HUES64 (cell line): ENCODE data around the gene LRRFIP1.
A peak's percentile ranks its signal among the peaks of the same experiment; 100 is the strongest.
"Not testable (repeated sequence)": the region's sequence is repeated elsewhere in the genome, so short reads cannot be mapped to it uniquely, and the experiment has no call there.

ENCODE experiments used
- H3K27ac ChIP-seq: 2 replicates; pipeline ENCODE4 v1.7.0; 2013; ENCODE audit warnings: low read depth, low read length, inconsistent platforms
- H3K27me3 ChIP-seq: 2 replicates; pipeline ENCODE4 v1.6.1; 2013; ENCODE audit warnings: mild to moderate bottlenecking, low read length; ENCODE audit not compliant: insufficient read depth
- H3K36me3 ChIP-seq: 2 replicates; pipeline ENCODE4 v1.6.1; 2013; ENCODE audit warnings: mild to moderate bottlenecking, low read length; ENCODE audit not compliant: insufficient read depth
- H3K4me1 ChIP-seq: 2 replicates; pipeline ENCODE4 v1.6.1; 2013; ENCODE audit warnings: mild to moderate bottlenecking, low read length, moderate library complexity; ENCODE audit not compliant: insufficient read depth
- H3K4me3 ChIP-seq: 2 replicates; pipeline ENCODE4 v1.5.1; 2013; ENCODE audit warnings: mild to moderate bottlenecking, low read length, moderate library complexity
- H3K9ac ChIP-seq: 2 replicates; pipeline ENCODE4 v1.6.1; 2013; ENCODE audit warnings: mild to moderate bottlenecking, low read depth, low read length
- H3K9me3 ChIP-seq: 2 replicates; pipeline ENCODE4 v1.6.1; 2013; ENCODE audit warnings: low read depth, low read length; ENCODE audit not compliant: insufficient read depth
- WGBS: fragments of 150-250, 120-280 bp; methylation state at CpG from one replicate; pipeline ENCODE4 v1.1.7; 2013; ENCODE audit warnings: missing lambda C conversion rate; 5-methylcytosine and 5-hydroxymethylcytosine counted together

The LRRFIP1 gene

DNA sequence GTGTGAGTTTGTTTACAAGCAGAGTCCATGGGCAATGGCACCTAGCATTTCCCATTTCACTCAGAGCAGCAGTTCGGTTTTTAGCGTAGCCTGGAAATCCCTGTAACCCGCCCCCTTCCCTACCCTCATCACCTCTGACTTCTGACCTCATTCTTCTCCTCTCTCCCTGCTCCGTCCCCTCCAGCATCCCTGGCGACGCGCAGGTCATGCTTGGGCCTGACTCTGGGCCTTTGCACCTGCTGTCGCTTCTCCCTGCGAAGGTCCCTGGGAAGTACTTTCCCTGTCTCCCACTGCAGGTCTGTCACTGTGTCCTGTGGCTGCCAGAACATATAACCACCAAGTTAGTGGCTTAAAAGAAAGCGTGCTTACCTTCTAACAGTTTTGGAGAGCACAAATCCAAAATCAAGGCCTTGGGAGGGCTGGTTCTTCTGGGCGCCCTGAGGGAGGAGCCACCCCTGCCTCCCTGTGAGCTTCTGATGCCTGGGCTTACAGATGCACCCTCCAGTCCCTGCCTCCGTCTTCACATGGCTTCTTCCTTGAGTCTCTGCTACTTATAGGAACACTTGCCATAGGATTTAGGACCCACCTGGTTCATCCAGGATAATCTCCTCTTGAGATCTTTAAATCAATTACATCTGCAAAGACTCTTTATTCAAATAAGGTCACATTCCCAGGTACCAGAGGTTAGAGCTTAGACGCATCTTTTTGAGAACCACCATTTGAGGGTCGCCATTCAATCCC lies 28.7 kb upstream of the LRRFIP1 start:
- no peaks in the 10 kb centered on the region for H3K27me3 ChIP-seq
- no peaks in the 10 kb centered on the region for H3K9me3 ChIP-seq
- no peak overlapping the region for H3K9ac ChIP-seq
- H3K27ac ChIP-seq, result no peak overlapping the region
- WGBS, result 79% methylated on average over 14 of the region's 14 CpGs
- H3K4me1 ChIP-seq, result peaks cover 45% of the 10 kb centered on the region
- H3K36me3 ChIP-seq, result no peaks in the 10 kb centered on the region
- no peak overlapping the region for H3K4me3 ChIP-seq

DNA sequence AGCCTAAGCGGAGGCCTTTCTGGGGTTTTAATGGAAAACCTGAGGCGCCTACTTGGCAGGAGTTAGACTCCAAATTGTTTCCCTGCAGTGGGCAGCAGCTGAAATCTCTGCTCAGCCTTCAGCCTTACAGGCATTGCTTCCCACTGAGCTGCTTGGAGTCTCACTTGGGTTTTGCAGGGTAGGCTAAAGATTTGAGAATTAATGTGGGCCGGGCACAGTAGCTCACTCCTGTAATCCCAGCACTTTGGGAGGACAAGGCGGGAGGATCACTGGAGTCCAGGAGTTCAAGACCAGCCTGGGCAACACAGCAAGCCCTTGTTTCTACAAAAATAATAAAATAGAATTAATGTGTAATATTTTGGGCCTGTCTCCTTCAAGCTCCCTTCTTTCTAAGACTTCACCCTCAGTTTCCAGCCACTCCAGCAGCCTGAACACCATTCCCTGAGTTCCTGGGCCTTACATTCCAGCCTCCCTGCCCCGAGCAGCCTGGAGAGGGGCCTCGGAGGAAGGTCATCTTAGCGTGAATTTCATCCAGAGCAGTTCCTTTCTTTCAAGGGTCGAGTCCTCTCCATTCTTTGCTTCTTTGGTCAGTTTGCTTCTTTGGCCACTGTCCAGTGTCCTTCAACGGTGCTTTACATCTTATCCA lies 27.8 kb upstream of the LRRFIP1 start:
- H3K4me3 ChIP-seq, result no peak overlapping the region

DNA sequence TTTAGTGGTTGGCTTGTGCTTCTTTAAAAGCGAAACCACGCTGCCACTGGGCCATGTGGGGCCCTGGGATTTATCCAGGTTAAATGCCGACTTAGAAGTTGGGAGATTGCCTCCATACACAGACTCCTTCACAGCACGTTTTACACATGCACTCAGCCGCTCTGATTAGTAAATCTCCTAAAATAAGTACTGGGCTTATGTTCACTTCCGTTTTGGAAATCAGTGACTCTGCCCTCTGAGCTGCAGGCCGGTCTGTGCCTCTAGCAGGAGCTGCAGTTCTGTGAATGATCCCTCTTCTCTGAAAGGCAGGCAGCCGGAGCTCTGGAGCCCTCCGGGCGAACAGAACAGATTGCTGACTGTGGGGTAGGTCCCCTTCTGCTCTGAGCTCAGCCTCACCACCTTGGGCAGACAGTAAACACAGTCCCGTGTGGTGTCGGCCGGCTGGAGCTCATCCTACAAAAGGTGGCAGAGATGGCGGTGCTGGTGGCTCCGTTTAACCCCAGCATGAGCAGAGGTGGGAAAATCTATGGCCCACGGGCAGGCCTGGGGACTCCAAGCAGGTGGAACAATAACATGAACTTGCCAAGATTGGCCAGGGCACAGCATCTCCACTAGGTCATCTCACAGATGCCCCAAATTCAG lies 27.1 kb upstream of the LRRFIP1 start:
- H3K9ac ChIP-seq, result no peak overlapping the region

More for the DNA sequence above, 27.8 kb upstream of the LRRFIP1 start:
- no peak overlapping the region for H3K9ac ChIP-seq
- no peak overlapping the region for H3K27ac ChIP-seq
- H3K9me3 ChIP-seq, result no peaks in the 10 kb centered on the region
- no peaks in the 10 kb centered on the region for H3K36me3 ChIP-seq
- 95% methylated on average over 9 of the region's 9 CpGs for WGBS
- no peaks in the 10 kb centered on the region for H3K27me3 ChIP-seq
- peaks cover 36% of the 10 kb centered on the region for H3K4me1 ChIP-seq

DNA sequence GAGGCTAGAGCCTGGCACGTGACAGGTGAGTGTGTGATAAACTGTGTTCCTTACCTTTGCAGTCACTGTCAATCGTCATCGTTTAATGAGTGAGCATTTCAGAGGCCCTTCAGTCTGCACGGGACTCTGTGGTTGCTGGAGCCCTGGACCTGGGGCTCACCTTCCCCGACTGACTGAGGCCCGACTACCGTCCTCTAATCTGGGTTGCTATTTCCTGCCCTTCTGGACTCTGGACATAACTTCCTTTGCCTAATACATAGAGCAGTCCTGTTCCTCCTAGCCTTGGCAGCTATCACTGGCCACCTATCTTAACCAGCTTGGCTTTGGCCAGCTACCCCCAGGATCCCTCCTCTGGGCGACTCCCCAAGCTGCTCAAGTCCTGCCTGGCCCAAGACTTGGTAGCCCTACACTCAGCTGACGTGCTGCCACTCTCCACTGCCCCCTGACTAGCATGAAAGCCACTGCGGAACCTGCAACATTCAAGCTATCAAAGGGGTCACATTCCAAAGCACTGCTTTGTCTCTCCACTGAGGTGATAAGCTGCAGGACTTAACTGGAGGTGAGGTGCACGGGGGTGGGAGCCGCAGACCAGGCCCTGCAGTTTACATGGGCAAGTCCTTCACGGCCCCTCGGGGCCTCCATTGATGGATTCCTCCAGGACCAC lies 25.8 kb upstream of the LRRFIP1 start:
- Histone ChIP-seq H3K27ac (no peak overlapping the region), H3K9me3 (peaks cover 13% of the 10 kb centered on the region), H3K4me3 (no peak overlapping the region), H3K27me3 (no peaks in the 10 kb centered on the region), H3K4me1 (peaks cover 27% of the 10 kb centered on the region), H3K36me3 (no peaks in the 10 kb centered on the region), H3K9ac (no peak overlapping the region)
- WGBS, result 75% methylated on average over 14 of the region's 14 CpGs

More for the DNA sequence above, 27.1 kb upstream of the LRRFIP1 start:
- 89% methylated on average over 16 of the region's 16 CpGs for WGBS
- Histone ChIP-seq H3K27me3 (no peaks in the 10 kb centered on the region), H3K4me3 (no peak overlapping the region), H3K4me1 (peaks cover 29% of the 10 kb centered on the region), H3K27ac (no peak overlapping the region), H3K9me3 (peaks cover 4% of the 10 kb centered on the region; the same call in 1 of the 2 replicates), H3K36me3 (no peaks in the 10 kb centered on the region)

DNA sequence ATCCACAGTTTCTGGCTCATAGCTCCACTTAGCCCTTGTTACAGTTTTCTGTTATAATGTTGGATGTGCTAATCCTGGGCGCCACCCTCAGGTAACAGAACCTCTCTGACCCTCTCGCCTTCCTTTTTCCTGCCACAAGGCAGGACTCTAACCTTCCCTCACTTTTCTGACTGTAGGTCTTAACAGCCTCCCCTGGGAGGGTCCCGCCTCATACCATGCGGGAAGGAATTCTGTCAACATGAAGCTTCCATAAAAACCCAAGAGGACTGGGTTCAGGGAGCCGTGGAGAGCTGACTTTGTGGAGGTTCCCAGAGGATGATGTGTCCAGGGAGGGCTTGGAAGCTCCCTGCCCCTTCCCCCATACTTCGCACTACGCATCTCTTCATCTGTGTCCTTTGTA lies 25.0 kb upstream of the LRRFIP1 start:
- Histone ChIP-seq H3K9me3 (peaks cover 14% of the 10 kb centered on the region), H3K27ac (no peak overlapping the region), H3K36me3 (no peaks in the 10 kb centered on the region), H3K9ac (no peak overlapping the region), H3K4me3 (no peak overlapping the region), H3K4me1 (peaks cover 27% of the 10 kb centered on the region), H3K27me3 (no peaks in the 10 kb centered on the region)
- 70% methylated on average over 7 of the region's 7 CpGs for WGBS

DNA sequence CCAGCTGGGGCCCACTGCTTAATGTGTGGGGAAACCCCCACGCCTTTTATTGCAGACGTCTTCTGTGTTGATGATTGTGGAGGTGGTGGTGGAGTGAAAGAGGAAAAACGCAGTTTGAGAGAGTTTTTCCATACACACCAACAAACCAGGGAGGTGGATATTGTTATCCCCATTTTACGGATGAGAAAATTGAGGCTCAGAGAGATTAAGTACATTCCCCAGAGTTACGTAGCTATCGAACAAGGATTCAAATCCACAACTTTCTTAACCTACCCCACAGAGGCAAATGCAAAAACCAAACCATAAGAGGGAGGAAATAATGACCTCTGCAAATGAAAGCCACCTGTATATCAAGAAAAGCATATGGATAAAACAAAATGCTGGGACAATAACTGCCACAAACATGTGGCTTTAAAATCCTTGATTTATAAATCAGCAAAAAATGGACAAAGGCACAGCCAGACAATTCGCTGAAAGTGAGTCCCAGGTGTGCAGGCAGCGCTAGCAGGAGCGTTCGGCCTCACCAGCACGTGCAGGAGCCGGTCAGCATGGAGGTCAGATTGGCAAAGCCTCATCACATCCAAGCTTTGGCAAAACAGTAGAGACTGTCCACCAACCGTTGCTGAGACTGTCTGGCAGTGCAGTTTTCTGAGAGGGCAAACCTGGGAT lies 24.2 kb upstream of the LRRFIP1 start:
- no peak overlapping the region for H3K4me3 ChIP-seq
- H3K9ac ChIP-seq, result no peak overlapping the region
- H3K27ac ChIP-seq, result peak overlapping the region; percentile 44; the same call in 1 of the 2 replicates
- WGBS, result 88% methylated on average over 12 of the region's 13 CpGs
- H3K4me1 ChIP-seq, result peaks cover 27% of the 10 kb centered on the region
- no peaks in the 10 kb centered on the region for H3K27me3 ChIP-seq
- peaks cover 14% of the 10 kb centered on the region for H3K9me3 ChIP-seq
- no peaks in the 10 kb centered on the region for H3K36me3 ChIP-seq

DNA sequence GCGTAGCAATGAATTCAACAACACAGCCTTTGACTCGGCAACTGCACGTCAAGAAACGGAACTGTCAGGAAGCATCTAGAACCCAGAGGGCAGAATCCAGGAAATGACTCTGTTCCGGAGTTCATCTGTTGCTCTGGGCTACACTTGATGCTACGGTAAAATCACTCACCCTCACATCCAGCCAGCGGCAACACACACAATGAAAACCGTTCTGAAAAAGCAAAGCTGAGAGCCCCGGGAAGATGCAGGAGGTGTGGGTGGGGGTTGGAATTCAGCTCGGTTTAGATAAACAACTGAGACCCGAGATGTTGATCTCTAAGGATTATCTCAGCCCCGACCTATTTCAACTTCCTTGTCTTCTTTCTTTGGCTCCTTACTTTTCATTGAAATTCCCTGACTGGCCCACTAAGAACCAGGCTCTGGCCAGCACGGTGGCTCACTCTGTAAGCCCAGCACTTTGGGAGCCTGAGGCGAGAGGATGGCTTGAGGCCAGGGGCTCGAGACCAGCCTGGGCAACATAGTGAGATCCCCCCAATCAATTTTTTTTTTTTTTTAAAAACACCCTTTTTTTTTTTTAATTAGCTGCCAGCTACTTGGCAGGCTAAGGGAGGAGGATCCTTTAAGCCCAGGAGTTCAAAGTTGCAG lies 23.5 kb upstream of the LRRFIP1 start:
- Histone ChIP-seq H3K27ac (peak overlapping the region; percentile 44; the same call in 1 of the 2 replicates), H3K36me3 (no peaks in the 10 kb centered on the region), H3K27me3 (no peaks in the 10 kb centered on the region), H3K9ac (no peak overlapping the region), H3K4me3 (no peak overlapping the region), H3K4me1 (peaks cover 27% of the 10 kb centered on the region), H3K9me3 (peaks cover 14% of the 10 kb centered on the region)
- 48% methylated on average over 15 of the region's 15 CpGs for whole genome bisulfite sequencing

DNA sequence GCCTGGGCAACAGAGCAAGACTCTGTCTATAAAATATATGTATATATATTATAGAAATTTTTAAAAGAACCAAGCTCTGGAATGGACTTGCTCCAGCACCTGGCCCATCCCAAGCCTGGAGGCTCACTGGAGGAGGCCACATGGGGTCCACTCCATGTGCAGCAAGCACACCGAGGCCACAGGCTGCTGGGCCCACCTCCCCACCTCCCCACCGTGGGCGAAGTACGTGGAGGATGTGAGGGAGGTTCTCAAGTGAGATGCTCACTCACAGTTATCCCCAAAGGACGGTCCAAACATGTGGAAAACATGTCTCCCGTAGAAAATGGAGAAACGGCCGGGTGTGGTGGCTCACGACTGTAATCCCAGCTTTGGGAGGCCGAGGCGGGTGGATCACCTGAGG lies 23.0 kb upstream of the LRRFIP1 start:
- no peaks in the 10 kb centered on the region for H3K27me3 ChIP-seq
- WGBS, result 93% methylated on average over 11 of the region's 11 CpGs
- H3K9me3 ChIP-seq, result peaks cover 14% of the 10 kb centered on the region
- no peaks in the 10 kb centered on the region for H3K36me3 ChIP-seq
- H3K4me1 ChIP-seq, result peaks cover 27% of the 10 kb centered on the region
- H3K27ac ChIP-seq, result no peak overlapping the region
- H3K4me3 ChIP-seq, result no peak overlapping the region
- no peak overlapping the region for H3K9ac ChIP-seq

DNA sequence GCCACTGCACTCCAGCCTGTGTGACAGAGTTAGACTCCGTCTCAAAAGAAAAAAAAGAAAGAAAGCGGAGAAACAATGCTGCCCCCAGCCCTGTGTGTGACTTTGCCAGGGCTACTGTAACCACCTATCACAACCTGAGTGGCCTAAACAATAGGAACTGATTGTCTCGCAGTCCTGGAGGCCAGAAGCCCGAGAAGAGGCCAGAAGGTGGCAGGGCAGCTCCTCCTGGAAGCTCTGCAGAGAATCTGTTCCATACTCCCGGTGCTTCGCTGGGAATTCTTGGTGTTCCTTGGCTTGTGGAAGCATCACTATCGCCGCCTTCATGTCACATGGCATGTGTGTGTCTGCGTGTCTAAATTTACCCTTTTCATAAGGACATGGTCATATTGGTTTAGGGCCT lies 22.4 kb upstream of the LRRFIP1 start:
- Histone ChIP-seq H3K36me3 (no peaks in the 10 kb centered on the region), H3K4me1 (peaks cover 27% of the 10 kb centered on the region), H3K27ac (no peak overlapping the region), H3K4me3 (no peak overlapping the region), H3K27me3 (no peaks in the 10 kb centered on the region), H3K9ac (no peak overlapping the region), H3K9me3 (peaks cover 14% of the 10 kb centered on the region)
- 92% methylated on average over 9 of the region's 9 CpGs for WGBS

DNA sequence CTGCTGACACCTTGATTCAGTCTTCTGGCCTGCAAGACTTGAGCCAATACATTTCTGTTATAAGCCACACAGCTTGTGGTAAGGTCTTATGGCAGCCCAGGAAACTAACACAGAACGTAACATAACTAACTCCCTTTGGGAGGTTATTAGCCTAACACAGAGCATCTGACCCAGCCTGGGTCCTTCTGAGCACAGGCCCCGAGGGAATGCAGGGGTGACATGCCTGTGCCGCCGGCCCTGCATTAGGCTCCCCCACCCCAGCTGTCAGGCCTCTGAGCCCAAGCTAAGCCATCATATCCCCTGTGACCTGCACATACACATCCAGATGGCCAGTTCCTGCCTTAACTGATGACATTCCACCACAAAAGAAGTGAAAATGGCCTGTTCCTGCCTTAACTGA lies 20.9 kb upstream of the LRRFIP1 start:
- H3K9me3 ChIP-seq, result peaks cover 14% of the 10 kb centered on the region
- H3K36me3 ChIP-seq, H3K27me3 ChIP-seq, H3K9ac ChIP-seq, H3K4me3 ChIP-seq, H3K27ac ChIP-seq: not testable (repeated sequence)
- WGBS, result 96% methylated on average over 4 of the region's 4 CpGs
- H3K4me1 ChIP-seq, result peaks cover 18% of the 10 kb centered on the region
